Ovary (tissue), 9 donors: ENCODE results near the gene OR6K2. TPM values are rescaled to one million over a fixed set of nuclear protein-coding genes. Genes with fewer than 3 reads are reported as not detected.

Experiments
- DNase-seq, 5 donors: peaks; one replicate each; pipeline ENCODE4 v3.0.0-alpha.2; 2019 to 2020
- H3K27ac ChIP-seq, 2 donors: fragments of 200-600 bp; one replicate each; pipeline versions ENCODE4 v1.5.1 to v1.8.0; 2019 to 2022
- H3K27me3 ChIP-seq: fragments of 200-600 bp; one replicate; pipeline ENCODE4 v1.8.0; 2022
- H3K36me3 ChIP-seq: fragments of 200-600 bp; sonication (generic); one replicate; pipeline ENCODE4 v1.5.1; 2019
- H3K4me1 ChIP-seq: one replicate; pipeline ENCODE4 v1.8.1; 2013; ENCODE audit warnings: mild to moderate bottlenecking, moderate library complexity; ENCODE audit not compliant: insufficient read depth
- H3K4me3 ChIP-seq: fragments of 200-600 bp; sonication (generic); one replicate; pipeline ENCODE4 v1.5.1; 2017
- H3K9me3 ChIP-seq, 2 donors: fragments of 200-600 bp in 1 of 2; sonication (generic) in 1 of 2; one replicate each; pipeline versions ENCODE4 v1.5.1 to v1.8.1; 2013 to 2019; ENCODE audit warnings: mild to moderate bottlenecking in 1 of 2, moderate library complexity in 1 of 2
- EP300 ChIP-seq: sonication (generic); formaldehyde crosslinking; IDR thresholded peaks from one replicate; pipeline ENCODE4 v1.6.1; 2017; ENCODE audit warnings: antibody characterized with exemption
- POLR2A ChIP-seq: fragments of 450-650 bp; IDR thresholded peaks from one replicate; pipeline ENCODE4 v1.6.1; 2017; ENCODE audit warnings: antibody characterized with exemption, mild to moderate bottlenecking, moderate library complexity
- WGBS, 3 donors: extraction: QIAGEN DNeasy Blood & Tissue Kit in 1 of 3; methylation state at CpG; one replicate each; pipeline versions ENCODE4 v1.1.5 to v1.1.7; 2013 to 2017; 5-methylcytosine and 5-hydroxymethylcytosine counted together
- intact Hi-C, 4 donors: fragments of 100-400 bp; cut with DNase I; formaldehyde crosslinking; loops; one replicate each; pipeline versions ENCODE4 v1.11.0 to v1.15.1; 2022 to 2023
- polyA plus RNA-seq, 2 donors: library from polyadenylated mRNA; stranded (reverse); fragments of 200-250 nt in 1 of 2; fragments of 350-450 nt in 1 of 2; fragmentation: Illumina TruSeq in 1 of 2; extraction: RNeasy Lipid Tissue Mini Kit (QIAGEN cat#74804) in 1 of 2; gene quantifications; one replicate each; pipeline ENCODE4 v1.2.3, GENCODE V29; 2013 to 2014
- total RNA-seq, 7 donors: library from RNA; depleted of rRNA in 2 of 7; stranded (reverse); fragments of >200 nt in 2 of 7; fragmentation: NEBNext Ultra II Directional in 3 of 7; extraction: Animal tissue kit (Norgen Biotek cat#: 25700) in 3 of 7; gene quantifications; one replicate each; pipeline versions ENCODE4 v1.1.0 to v1.2.4, GENCODE V29; 2016 to 2023
- TF ChIP-seq, protein P1 (sequence below), 3 donors: fragments of 450-650 bp in 2 of 3; fragments of 200-600 bp in 1 of 3; IDR thresholded peaks; one replicate each; pipeline versions ENCODE4 v1.5.1 to v1.8.0; 2016 to 2022; ENCODE audit warnings: antibody characterized with exemption in 3 of 3, mild to moderate bottlenecking in 1 of 3
- donor health status: DM: no; HTN: no; CAD: no; lungs with moderate emphysema.
- donor health status: DM: no; HTN: no; CAD: no.
- donor health status: Bipolar disorder and iron deficiency.
- donor health status: DM: yes; HTN: yes; CAD: no.
- donor health status: DM: no; HTN: no; CAD: no.
- donor health status: DM: yes; HTN: yes; CAD: no.

OR6K2 gene
- total and polyA plus RNA-seq, 9 donors, result not detected

DNA sequence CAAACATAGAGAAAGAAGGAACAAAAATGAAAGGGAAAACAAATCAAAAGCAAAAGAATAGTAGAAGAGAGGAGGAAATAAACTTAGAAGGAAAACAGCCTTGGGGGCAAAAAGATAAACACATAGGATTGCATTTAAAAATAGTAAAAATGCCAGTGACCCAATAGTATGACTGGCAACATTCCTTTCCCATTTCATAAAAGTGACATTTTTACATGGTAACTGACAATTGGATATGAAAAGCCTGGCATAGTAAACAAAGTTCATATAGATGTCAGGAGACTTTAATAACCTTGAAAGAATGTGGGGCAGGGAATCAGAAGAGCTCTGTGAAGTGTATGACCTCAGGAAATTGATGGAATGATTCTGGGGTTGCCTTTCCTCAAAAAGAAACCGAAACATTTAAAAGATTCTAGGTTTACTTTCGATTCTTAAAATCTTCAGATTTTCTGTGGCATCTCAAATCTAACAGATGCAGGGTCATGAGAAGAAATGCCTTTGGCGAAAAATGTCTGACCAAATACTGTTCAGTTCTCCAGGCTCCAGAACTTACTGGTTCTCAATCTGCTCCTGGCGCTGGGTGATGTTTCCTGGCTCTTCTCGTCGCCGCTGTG, 47.6 kb downstream of the OR6K2 start:
- Histone ChIP-seq H3K36me3 (no peaks in the 10 kb centered on the region), H3K27me3 (no peaks in the 10 kb centered on the region), H3K27ac (no peak overlapping the region), H3K4me3 (no peak overlapping the region), H3K4me1 (no peaks in the 10 kb centered on the region), H3K9me3 (no peaks in the 10 kb centered on the region)
- 88 to 91% (median 90%) methylated on average over 7 of the region's 7 CpGs for WGBS, 3 donors
- no peak for DNase-seq
- TF ChIP-seq EP300 (no peak), POLR2A (no peak)
- TF ChIP-seq, protein P1, sequence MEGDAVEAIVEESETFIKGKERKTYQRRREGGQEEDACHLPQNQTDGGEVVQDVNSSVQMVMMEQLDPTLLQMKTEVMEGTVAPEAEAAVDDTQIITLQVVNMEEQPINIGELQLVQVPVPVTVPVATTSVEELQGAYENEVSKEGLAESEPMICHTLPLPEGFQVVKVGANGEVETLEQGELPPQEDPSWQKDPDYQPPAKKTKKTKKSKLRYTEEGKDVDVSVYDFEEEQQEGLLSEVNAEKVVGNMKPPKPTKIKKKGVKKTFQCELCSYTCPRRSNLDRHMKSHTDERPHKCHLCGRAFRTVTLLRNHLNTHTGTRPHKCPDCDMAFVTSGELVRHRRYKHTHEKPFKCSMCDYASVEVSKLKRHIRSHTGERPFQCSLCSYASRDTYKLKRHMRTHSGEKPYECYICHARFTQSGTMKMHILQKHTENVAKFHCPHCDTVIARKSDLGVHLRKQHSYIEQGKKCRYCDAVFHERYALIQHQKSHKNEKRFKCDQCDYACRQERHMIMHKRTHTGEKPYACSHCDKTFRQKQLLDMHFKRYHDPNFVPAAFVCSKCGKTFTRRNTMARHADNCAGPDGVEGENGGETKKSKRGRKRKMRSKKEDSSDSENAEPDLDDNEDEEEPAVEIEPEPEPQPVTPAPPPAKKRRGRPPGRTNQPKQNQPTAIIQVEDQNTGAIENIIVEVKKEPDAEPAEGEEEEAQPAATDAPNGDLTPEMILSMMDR (IDR thresholded peaks at IDR 0.05), result no peak
- intact Hi-C loops, result no loop called here

Other genes with a start within 250 kb of the OR6K2 start
- not detected for gene OR10K1, start 238.8 kb downstream of the OR6K2 start, total RNA-seq
- gene OR10K1, start 238.8 kb downstream of the OR6K2 start, polyA plus RNA-seq, result not detected
- gene OR10R2, start 228.4 kb downstream of the OR6K2 start, total RNA-seq, result not detected
- not detected for gene OR10R2, start 228.4 kb downstream of the OR6K2 start, polyA plus RNA-seq
- not detected for gene OR6Y1, start 146.2 kb downstream of the OR6K2 start, total RNA-seq
- gene OR6Y1, start 146.2 kb downstream of the OR6K2 start, polyA plus RNA-seq, result not detected
- not detected for gene OR6P1, start 130.1 kb downstream of the OR6K2 start, total RNA-seq
- gene OR6P1, start 130.1 kb downstream of the OR6K2 start, polyA plus RNA-seq, result not detected
- gene OR10X1, start 120.8 kb downstream of the OR6K2 start, total RNA-seq, result not detected
- not detected for gene OR10X1, start 120.8 kb downstream of the OR6K2 start, polyA plus RNA-seq
- not detected for gene OR10Z1, start 95.4 kb downstream of the OR6K2 start, total RNA-seq
- gene OR10Z1, start 95.4 kb downstream of the OR6K2 start, polyA plus RNA-seq, result not detected
- 1 to 10 TPM in 1 of 7 donors, under 1 TPM in 4, not detected in 2; 0.10 to 1.8 (median 0.23) TPM for gene SPTA1, start 13.9 kb downstream of the OR6K2 start, total RNA-seq
- under 1 TPM; 0.07 to 0.17 TPM for gene SPTA1, start 13.9 kb downstream of the OR6K2 start, polyA plus RNA-seq
- under 1 TPM in 1 of 7 donors, not detected in 6; 0.11 TPM for gene OR6K3, start 20.1 kb upstream of the OR6K2 start, total RNA-seq
- not detected for gene OR6K3, start 20.1 kb upstream of the OR6K2 start, polyA plus RNA-seq
- gene OR6K6, start 54.1 kb upstream of the OR6K2 start, total RNA-seq, result not detected
- not detected for gene OR6K6, start 54.1 kb upstream of the OR6K2 start, polyA plus RNA-seq
- gene OR6N1, start 71.5 kb upstream of the OR6K2 start, total RNA-seq, result not detected
- not detected for gene OR6N1, start 71.5 kb upstream of the OR6K2 start, polyA plus RNA-seq
- not detected for gene OR6N2, start 80.6 kb upstream of the OR6K2 start, total RNA-seq
- not detected for gene OR6N2, start 80.6 kb upstream of the OR6K2 start, polyA plus RNA-seq
- gene MNDA, start 130.7 kb upstream of the OR6K2 start, total RNA-seq, result 10 to 100 TPM in 1 of 7 donors, 1 to 10 TPM in 5, under 1 TPM in 1; 0.71 to 26.5 (median 2.8) TPM
- gene MNDA, start 130.7 kb upstream of the OR6K2 start, polyA plus RNA-seq, result 1 to 10 TPM; 1.7 to 8.7 TPM
- 1 to 10 TPM in 2 of 7 donors, under 1 TPM in 4, not detected in 1; 0.28 to 1.8 (median 0.50) TPM for gene PYHIN1, start 230.9 kb upstream of the OR6K2 start, total RNA-seq
- gene PYHIN1, start 230.9 kb upstream of the OR6K2 start, polyA plus RNA-seq, result 1 to 10 TPM in 1 of 2 donors, under 1 TPM in 1; 0.16 to 1.9 TPM